Fibroblast of mammary gland (primary cell): ENCODE results near the gene PRRT1.
A peak's percentile ranks its signal among the peaks of the same experiment; 100 is the strongest.

ENCODE experiments used
- DNase-seq: peaks from one replicate; pipeline ENCODE4 v3.0.0-alpha.2; 2010; ENCODE audit warnings: low read depth
- H3K4me3 ChIP-seq: 2 replicates; pipeline ENCODE4 v1.5.1; 2011; ENCODE audit warnings: low read depth, mild to moderate bottlenecking, low read length, moderate library complexity; ENCODE audit not compliant: control insufficient read depth
- TF ChIP-seq, protein P1 (sequence below): conservative IDR thresholded peaks from 2 replicates; pipeline ENCODE4 v1.5.1; 2011; ENCODE audit warnings: low read depth, low read length, inconsistent platforms; ENCODE audit not compliant: control insufficient read depth, insufficient read depth

The PRRT1 gene

DNA sequence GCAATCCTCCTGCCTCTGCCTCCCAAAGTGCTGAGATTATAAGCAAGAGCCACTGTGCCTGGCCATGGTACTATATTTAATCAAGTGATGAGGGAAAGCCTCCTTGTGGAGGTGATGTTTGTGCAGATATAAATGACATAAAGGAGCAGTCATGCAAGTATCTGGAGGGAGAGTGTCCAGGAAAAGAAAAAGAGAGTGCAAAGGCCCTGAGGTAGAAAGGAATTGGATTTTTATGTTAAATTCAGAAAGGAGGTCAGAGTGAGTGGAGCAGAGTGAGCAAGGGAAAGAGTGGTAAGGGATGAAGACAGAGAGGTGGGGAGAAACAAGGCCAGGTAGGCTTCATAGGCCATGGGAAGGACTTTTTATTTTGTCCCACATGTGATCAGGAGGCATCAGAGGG lies 14.3 kb downstream of the PRRT1 start:
- no peak overlapping the region for H3K4me3 ChIP-seq
- DNase-seq, result no peak
- TF ChIP-seq, protein P1, sequence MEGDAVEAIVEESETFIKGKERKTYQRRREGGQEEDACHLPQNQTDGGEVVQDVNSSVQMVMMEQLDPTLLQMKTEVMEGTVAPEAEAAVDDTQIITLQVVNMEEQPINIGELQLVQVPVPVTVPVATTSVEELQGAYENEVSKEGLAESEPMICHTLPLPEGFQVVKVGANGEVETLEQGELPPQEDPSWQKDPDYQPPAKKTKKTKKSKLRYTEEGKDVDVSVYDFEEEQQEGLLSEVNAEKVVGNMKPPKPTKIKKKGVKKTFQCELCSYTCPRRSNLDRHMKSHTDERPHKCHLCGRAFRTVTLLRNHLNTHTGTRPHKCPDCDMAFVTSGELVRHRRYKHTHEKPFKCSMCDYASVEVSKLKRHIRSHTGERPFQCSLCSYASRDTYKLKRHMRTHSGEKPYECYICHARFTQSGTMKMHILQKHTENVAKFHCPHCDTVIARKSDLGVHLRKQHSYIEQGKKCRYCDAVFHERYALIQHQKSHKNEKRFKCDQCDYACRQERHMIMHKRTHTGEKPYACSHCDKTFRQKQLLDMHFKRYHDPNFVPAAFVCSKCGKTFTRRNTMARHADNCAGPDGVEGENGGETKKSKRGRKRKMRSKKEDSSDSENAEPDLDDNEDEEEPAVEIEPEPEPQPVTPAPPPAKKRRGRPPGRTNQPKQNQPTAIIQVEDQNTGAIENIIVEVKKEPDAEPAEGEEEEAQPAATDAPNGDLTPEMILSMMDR, result no peak

DNA sequence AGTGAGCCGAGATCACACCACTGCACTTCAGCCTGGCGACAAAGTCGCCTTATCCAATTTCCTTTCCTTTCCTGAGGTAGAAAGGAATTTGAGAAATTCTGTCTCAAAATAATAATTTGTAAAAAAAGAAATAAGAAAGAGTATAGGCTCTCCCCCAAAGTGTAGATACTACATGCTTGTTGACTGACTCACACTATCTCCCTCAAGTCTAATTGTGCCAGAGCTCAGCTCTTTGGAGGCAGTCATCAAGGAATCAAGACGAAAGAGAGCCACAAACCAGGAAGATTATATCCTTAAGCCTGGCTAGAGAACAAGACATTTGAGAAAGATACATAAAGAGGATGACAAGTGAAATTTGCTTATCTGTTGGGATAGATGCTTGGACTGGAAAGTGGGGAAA lies 18.0 kb downstream of the PRRT1 start:
- no peak for DNase-seq
- TF ChIP-seq, protein P1, result no peak
- H3K4me3 ChIP-seq, result no peak overlapping the region

DNA sequence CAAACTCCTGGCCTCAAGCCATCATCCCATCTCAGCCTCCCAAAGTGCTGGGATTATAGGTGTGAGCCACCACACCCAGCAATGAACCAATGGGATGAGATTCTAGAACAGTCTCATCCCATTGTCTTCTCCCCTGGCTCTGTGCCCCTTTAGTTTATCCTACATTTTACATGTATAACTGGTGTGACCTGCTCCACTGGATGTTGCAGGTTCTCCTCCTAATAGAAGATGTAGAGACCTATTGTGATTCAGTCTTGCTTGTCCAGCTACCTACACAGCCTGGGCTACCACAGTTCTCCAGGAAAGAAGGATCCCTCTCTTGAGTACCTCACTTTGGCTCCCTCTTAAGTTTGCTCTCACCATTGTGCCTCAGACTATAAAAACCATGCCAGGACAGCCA lies 19.6 kb downstream of the PRRT1 start:
- H3K4me3 ChIP-seq, result no peak overlapping the region
- TF ChIP-seq, protein P1, result no peak
- no peak for DNase-seq

DNA sequence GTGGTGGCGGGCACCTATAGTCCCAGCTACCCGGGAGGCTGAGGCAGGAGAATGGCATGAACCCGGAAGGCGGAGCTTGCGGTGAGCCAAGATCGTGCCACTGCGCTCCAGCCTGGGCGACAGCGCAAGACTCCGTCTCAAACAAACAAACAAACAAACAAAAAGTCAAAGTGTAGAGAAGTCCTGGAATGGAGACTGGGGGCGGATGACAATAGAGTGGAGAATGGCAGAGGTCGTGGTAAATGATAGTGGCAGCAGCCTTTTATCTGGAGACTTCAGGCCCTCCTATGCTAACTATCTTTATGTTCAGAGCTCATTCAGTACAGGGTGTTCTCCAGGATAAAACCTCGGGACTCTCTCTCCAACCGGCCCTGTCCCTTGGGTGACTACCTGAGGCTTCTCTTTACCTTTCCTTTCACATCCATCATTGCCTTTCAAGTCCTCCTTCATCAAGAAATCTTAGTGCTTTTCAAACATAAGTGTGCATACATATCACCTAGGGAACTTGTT lies 20.2 kb downstream of the PRRT1 start:
- no peak for DNase-seq
- H3K4me3 ChIP-seq, result no peak overlapping the region
- TF ChIP-seq, protein P1, result no peak

DNA sequence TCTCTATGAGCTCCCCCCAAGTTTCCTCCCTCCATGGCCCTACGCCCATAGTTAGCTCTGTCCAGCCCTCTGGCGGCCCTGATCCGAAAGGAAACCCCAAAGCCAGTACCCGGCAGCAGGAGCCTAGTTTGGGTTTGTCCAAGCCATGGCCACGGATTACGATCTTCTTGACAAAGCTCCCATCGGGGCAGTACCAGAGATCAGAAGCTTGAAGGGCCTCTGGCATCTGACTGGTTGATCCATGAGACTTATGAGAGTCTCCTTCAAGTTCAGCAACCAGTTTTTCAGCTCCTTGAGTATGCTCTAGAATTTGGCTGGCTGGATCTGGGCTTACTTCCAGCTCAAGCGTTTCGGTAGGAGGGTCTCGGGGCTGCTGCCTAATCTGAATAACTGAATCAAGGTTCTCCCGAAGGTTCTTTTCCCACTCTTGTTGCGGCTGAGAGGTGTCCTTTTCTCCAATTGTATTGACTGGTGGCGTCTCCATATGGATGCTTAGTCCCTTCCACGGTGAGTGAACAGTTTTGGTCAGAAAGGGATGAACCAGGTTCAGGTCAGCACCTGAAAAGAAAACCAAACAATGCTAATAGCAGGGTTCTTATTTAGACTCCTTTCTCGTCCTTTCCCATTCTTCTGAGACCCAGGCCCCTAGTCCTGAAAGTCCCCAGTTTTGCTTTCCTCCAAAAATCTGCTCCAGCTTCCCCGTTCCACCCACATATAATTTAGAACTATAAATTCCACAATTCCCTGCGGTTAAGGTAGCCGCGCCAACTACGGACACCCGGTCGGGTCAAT lies 22.2 kb downstream of the PRRT1 start:
- no peak for DNase-seq
- TF ChIP-seq, protein P1, result no peak
- peak overlapping the region; percentile 78 for H3K4me3 ChIP-seq

DNA sequence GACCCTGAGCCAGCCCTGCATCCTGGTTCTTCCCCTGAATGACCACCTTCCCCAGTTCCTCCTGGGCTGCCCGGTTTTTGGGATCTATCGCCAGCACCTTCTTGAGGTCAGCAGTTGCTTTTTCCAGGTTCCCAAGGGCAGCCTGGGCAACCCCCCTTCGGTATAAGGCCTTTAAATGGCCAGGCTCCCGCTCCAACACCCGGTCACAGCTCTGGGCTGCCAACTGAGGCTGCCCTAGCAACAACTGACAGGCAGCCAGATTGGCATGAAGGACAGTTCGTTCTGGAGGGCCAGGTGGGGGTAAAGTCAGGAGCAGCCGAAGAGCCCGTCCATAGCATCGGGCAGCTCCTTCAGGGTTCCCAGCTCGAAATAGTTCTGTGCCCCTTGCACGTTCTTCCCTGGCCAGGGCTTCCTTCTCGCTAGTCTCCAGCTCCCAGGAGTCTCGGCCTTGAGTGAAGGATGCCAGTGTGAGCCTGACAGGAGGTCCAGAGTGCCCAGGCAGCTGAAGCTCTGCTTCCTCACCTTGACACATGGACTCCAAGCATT lies 22.9 kb downstream of the PRRT1 start:
- peak overlapping the region; percentile 78 for H3K4me3 ChIP-seq
- DNase-seq, result no peak
- TF ChIP-seq, protein P1, result no peak
